ENCODE results near the gene TYW1B.
"Not testable (repeated sequence)": the region's sequence is repeated elsewhere in the genome, so short reads cannot be mapped to it uniquely, and the experiment has no call there.

Gene TYW1B

DNA sequence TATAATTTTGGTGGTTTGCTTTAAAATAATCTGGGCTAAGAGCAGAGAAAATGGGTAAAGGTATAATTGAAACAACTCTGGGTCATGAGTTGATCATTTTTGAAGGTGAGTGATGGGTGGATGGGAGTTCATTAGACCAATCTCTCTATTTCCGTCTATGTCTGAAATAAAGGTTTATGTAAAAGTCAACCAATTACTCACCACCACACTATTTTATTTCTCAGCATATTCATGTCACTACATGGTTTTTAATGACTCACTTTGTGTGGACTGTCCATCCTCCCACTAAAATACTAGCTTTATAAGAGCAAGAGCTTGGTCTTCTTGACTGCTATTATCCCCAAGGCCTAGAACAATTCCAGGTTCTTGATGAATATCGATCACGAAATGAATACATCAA, 199.6 kb downstream of the TYW1B start:
- in situ Hi-C loops (cut with MboI; ENCODE audit: low sequenced_read_pairs), result not testable (repeated sequence)

DNA sequence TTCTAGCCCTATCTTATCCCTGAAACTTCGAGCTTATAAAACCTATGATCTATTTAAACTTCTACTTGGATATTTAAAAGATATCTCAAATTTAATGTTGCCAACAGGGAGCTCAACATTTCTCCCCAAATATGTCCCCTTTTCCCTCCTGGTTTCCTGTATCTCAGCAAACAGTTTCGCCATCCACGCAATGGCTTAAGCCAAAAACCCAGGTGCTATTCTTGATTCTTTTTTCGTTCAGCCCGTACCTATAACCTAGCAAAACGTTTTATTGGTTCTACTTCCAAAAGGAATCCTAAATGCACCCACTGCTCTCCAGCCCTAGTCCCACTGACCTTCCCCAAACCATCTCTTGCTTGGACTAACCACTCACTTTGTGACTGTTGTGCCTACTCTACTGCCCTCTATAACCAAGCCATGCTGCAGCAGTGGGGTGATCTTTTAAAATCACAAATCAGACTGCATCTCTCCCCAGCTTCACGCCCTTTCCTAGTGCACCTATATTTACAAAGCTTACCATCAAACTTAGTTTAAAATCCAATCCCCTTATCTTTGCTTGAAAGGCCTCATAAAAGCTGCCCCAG, 201.5 kb downstream of the TYW1B start:
- in situ Hi-C loops (cut with MboI; ENCODE audit: low sequenced_read_pairs), result not testable (repeated sequence)

- in situ Hi-C loops (cut with MboI; ENCODE audit: low sequenced_read_pairs), result not testable (repeated sequence)
Observed at GRCh38 chr7:72625721-72626423, 202.1 kb downstream of the TYW1B start.

DNA sequence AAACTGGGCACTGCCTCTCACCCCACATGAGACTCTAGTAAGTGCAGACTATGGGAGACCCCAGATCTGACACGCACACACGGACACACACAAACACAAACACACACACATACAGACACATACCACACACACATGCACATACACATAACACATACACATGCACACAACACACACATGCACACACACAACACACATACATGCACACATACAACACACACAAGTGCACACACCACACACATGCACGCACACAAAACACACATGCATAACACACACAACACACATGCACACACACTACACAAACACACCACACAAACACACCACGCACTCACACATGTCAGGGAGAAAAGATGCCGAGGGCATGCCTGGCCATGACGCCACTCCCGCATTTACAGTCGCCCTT, 205.5 kb downstream of the TYW1B start:
- in situ Hi-C loops (cut with MboI; ENCODE audit: low sequenced_read_pairs), result no loop called here

DNA sequence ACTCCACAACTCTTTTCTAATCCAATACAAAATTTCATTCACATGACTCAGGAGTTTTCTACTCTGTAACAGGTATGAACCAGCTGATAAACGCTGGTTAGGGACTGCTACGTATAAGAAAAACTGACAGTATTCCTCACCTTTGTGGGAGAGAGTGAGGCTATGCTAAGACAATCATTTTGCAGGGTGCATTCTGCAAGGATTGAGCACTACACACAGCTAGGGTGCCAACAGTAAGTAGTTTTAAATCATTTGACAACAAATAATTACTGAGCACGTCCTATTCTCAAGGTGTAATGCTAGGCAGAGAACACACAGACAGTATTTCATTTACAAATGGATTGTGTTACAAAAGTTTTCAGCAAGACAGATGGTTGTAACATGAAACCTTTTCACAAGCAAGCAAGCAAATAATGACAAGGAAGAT, 206.2 kb downstream of the TYW1B start:
- in situ Hi-C loops (cut with MboI; ENCODE audit: low sequenced_read_pairs), result not testable (repeated sequence)

DNA sequence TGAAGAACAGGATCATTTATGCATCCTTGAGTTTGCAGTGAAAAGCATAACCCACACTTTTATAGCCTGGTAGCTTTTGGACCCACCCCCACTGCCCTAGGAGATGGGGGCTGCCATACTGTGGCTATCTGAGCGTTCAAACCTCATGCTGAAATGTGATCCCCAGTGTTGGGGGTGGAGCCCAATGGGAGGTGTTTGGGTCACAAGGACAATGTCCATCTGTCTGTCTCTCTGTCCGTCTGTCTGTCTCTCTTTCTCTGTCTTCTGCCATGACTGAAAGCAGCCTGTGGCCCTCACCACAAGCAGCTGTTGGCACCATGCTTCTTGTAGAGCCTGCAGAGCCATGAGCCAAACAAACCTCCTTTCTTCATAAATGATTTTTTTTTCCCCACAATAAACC, 207.1 kb downstream of the TYW1B start:
- in situ Hi-C loops (cut with MboI; ENCODE audit: low sequenced_read_pairs), result not testable (repeated sequence)

DNA sequence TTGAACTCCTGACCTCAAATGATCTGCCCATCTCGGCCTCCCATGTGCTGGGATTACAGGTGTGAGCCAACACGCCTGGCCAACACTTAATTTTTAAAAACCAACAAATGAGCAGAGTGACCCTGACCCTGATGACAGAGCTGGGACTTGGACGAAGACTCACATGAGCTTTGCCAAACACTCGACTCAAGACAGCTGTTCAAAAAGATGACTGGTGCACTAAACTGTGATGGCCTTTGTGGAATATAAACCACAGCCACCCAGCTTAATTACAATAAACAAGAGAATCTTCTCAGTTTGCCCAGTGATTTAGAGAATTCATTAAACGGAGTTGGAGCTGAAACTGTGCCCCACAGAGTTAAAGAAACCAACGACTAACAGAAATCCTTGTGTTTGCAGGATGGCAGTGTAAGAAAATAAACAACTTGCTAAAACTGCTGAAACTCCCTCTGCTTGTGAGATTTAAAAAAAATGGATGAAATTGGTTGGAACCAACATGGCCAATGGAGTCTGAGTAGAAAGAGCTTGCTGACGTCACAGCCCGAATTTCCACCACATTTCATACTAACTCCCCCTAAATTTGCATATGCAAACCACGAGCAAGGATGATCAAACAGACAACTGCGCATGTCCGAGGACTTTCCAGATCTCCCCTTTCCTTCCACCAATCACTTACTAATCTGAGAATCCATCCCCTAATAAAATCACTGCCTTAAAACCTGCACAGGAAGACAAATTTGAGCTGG, 209.4 kb downstream of the TYW1B start:
- in situ Hi-C loops (cut with MboI; ENCODE audit: low sequenced_read_pairs), result not testable (repeated sequence)

- in situ Hi-C loops (cut with MboI; ENCODE audit: low sequenced_read_pairs), result not testable (repeated sequence)
Observed at GRCh38 chr7:72609761-72610160, 218.2 kb downstream of the TYW1B start.

DNA sequence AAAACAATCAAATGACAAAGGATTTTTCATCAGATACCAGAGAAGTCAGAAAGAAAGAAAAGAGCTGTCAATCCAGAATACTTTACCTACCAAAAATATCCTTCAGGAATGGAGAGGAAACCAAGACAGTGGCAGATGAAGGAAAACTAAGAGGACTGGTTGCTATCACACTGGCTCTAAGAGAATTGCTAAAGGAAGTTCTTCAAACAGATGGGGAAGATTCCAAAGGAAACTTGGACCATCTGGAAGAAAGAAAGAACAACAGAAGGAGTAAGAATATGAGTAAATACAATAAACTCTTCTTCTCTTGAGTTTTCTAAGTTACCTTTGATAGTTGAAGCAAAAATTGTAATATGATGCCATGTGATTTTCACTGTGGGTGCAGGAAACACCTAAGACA, 220.0 kb downstream of the TYW1B start:
- in situ Hi-C loops (cut with MboI; ENCODE audit: low sequenced_read_pairs), result not testable (repeated sequence)

GRCh38 chr7:72605863-72606431, 222.1 kb downstream of the TYW1B start:
- in situ Hi-C loops (cut with MboI; ENCODE audit: low sequenced_read_pairs), result not testable (repeated sequence)

- in situ Hi-C loops (cut with MboI; ENCODE audit: low sequenced_read_pairs), result not testable (repeated sequence)
Observed at GRCh38 chr7:72604771-72605611, 223.0 kb downstream of the TYW1B start.

GRCh38 chr7:72603476-72603875, 224.5 kb downstream of the TYW1B start:
- in situ Hi-C loops (cut with MboI; ENCODE audit: low sequenced_read_pairs), result not testable (repeated sequence)

DNA sequence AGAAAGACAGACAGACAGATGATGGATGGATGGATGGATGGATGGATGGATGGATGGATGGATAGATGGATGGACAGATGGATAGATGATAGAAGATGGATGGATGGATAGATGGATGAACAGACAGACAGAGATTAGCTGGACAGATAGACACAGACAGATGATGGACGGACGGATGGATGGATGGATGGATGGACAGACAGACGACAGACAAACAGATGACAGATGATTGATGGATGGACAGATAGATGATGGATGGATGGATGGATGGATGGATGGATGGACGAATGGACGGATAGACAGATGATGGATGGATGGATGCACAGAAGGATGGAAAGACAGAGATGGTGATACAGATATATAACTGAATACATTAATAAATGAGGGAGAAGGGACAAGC, 224.9 kb downstream of the TYW1B start:
- in situ Hi-C loops (cut with MboI; ENCODE audit: low sequenced_read_pairs), result no loop called here

GRCh38 chr7:72601683-72602082, 226.3 kb downstream of the TYW1B start:
- in situ Hi-C loops (cut with MboI; ENCODE audit: low sequenced_read_pairs), result not testable (repeated sequence)

DNA sequence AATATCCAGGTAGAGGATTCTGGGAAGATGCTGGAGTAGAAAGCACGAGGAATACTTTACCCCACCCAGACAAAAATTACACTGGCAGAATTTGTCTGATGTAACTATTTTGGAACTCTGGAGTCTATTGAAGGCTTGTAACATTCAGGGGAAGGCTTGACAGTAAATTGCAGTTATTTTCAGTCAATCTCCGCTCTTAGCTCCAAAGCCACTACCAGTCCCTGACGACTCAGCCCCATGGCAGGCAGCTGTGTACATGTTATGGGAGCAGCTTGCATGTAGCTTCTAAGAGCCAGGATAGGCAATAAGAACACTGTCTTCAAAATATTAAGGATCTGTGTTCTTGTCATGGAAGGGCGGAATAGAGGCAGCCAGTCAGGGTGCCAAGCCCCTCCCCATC, 238.0 kb downstream of the TYW1B start:
- in situ Hi-C loops (cut with MboI; ENCODE audit: low sequenced_read_pairs), result not testable (repeated sequence)

DNA sequence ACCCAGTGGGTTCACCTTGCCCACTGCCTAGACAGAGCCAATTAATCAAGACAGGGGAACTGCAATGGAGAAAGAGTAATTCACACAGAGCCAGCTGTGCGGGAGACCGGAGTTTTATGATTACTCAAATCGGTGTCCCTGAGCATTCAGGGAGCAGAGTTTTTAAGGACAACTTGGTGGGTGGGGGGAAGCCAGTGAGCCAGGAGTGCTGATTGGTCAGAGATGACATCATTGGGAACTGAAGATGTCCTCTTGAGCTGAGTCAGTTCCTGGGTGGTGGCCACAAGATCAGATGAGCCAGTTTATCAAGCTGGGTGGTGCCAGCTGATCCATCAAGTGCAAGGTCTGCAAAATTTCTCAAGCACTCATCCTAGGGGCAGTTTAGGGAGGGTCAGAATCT, 240.7 kb downstream of the TYW1B start:
- in situ Hi-C loops (cut with MboI; ENCODE audit: low sequenced_read_pairs), result not testable (repeated sequence)

DNA sequence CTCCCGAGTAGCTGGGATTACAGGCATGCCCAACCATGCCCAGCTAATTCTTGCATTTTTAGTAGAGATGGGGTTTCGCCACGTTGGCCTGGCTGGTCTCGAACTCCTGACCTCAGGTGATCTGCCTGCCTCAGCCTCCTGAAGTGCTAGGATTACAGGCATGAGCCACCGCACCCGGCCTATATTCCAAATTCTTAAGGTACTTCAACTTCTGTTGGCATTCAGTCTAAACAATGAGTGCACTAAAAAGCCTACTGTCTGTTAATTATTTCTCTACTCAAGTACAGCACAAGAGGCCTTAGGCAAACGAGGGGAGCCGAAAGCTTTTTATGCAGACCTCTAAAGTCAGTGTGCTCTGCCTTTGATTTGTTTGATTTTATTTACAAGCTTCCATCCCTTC, 243.4 kb downstream of the TYW1B start:
- in situ Hi-C loops (cut with MboI; ENCODE audit: low sequenced_read_pairs), result not testable (repeated sequence)

GRCh38 chr7:72583620-72584361, 244.2 kb downstream of the TYW1B start:
- in situ Hi-C loops (cut with MboI; ENCODE audit: low sequenced_read_pairs), result not testable (repeated sequence)

GRCh38 chr7:72580142-72580770, 247.7 kb downstream of the TYW1B start:
- in situ Hi-C loops (cut with MboI; ENCODE audit: low sequenced_read_pairs), result not testable (repeated sequence)

DNA sequence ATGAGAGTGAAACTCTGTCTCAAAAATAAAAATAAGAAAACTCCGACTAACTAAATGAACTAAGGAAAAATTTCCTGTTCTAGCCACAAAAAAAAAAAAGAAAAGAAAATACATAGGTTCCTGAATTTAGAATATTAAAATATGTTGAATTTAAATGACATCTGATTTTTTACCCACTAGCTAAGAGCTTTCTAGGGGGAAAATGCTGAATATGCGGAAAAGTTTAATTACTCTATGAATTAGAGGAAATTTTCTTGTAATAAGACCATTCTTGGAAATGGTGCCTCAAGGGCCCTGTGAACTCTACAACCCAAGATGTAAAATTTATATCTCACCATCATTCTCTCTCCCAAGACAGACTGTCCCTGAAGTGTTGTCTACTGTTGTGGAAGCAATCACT, 250.9 kb downstream of the TYW1B start:
- in situ Hi-C loops (cut with MboI; ENCODE audit: low sequenced_read_pairs), result no loop called here

All from HL-60/S4 treated with phorbol 12-myristate 13-acetate at 8.2 ng/mL for 4 days and 3 days (cell line).